Activated CD8-positive, alpha-beta memory T cell treated with anti-CD3 and anti-CD28 coated beads for 24 hours (primary cell): ENCODE measurements around the gene INSL4.

Experiments
- DNase-seq: peaks from one replicate; pipeline ENCODE4 v3.0.0-alpha.2; 2020

The INSL4 gene

GRCh38 chr9:5231212-5231611, at the start of gene INSL4:
INSL4 (plus strand) TSS chr9:5231419; CDS start chr9:5231524, 105 bp downstream.
- DNase-seq, result no peak

GRCh38 chr9:5184776-5185175, 46.4 kb upstream of the INSL4 start:
- no peak for DNase-seq

GRCh38 chr9:5185220-5185840, 45.9 kb upstream of the INSL4 start, which contains the start of gene INSL6:
INSL6 (minus strand) TSS chr9:5185639; CDS start chr9:5185602, 37 bp downstream.
- no peak for DNase-seq

- DNase-seq, result no peak
Observed at GRCh38 chr9:5186416-5187169, 44.6 kb upstream of the INSL4 start.

GRCh38 chr9:5188060-5188984, 42.9 kb upstream of the INSL4 start:
- DNase-seq, result no peak

GRCh38 chr9:5191985-5192384, 39.2 kb upstream of the INSL4 start:
- DNase-seq, result no peak

GRCh38 chr9:5193345-5193744, 37.9 kb upstream of the INSL4 start:
- DNase-seq, result no peak

- DNase-seq, result no peak
Observed at GRCh38 chr9:5195463-5195862, 35.8 kb upstream of the INSL4 start.

GRCh38 chr9:5205071-5205470, 26.1 kb upstream of the INSL4 start:
- no peak for DNase-seq

- DNase-seq, result no peak
Observed at GRCh38 chr9:5230554-5230953, 665 bp upstream of the INSL4 start.

GRCh38 chr9:5263351-5264218, 32.4 kb downstream of the INSL4 start:
- no peak for DNase-seq

GRCh38 chr9:5264219-5264595, 33.0 kb downstream of the INSL4 start:
- DNase-seq, result no peak

GRCh38 chr9:5265939-5266338, 34.7 kb downstream of the INSL4 start:
- DNase-seq, result no peak

GRCh38 chr9:5269249-5269715, 38.1 kb downstream of the INSL4 start:
- DNase-seq, result no peak

GRCh38 chr9:5274770-5275169, 43.6 kb downstream of the INSL4 start:
- DNase-seq, result no peak

GRCh38 chr9:5278486-5278885, 47.3 kb downstream of the INSL4 start:
- no peak for DNase-seq
